Upper lobe of right lung (tissue), 1 donor: Measurements from ENCODE around the gene RGS6. TPM values are rescaled to one million over a fixed set of nuclear protein-coding genes. Genes with fewer than 3 reads are reported as not detected.

Experiments
- ATAC-seq: fragments of 200-7000 bp; cut with Tn5 transposase; one replicate; pipeline ENCODE4 v1.9.1; 2020; ENCODE audit warnings: mild to moderate bottlenecking, moderate library complexity
- DNase-seq: peaks from one replicate; pipeline ENCODE4 v3.0.0-alpha.2; 2020
- H3K27ac ChIP-seq: fragments of 200-600 bp; one replicate; pipeline ENCODE4 v1.8.0; 2022
- H3K27me3 ChIP-seq: fragments of 200-600 bp; one replicate; pipeline ENCODE4 v1.8.0; 2022; ENCODE audit warnings: mild to moderate bottlenecking
- H3K36me3 ChIP-seq: fragments of 200-600 bp; one replicate; pipeline ENCODE4 v1.8.0; 2022
- H3K4me1 ChIP-seq: fragments of 200-600 bp; one replicate; pipeline ENCODE4 v1.8.0; 2022
- H3K4me3 ChIP-seq: fragments of 200-600 bp; one replicate; pipeline ENCODE4 v1.8.0; 2022; ENCODE audit warnings: mild to moderate bottlenecking
- H3K9me3 ChIP-seq: fragments of 200-600 bp; one replicate; pipeline ENCODE4 v1.8.0; 2022
- intact Hi-C: fragments of 100-400 bp; cut with DNase I; formaldehyde crosslinking; loops from one replicate; pipeline ENCODE4 v1.11.0; 2022
- total RNA-seq: library from RNA; stranded (reverse); fragmentation: NEBNext Ultra II Directional; extraction: Animal tissue kit (Norgen Biotek cat#: 25700); gene quantifications from one replicate; pipeline ENCODE4 v1.2.1, GENCODE V29; 2021
- TF ChIP-seq, protein P1 (sequence below): fragments of 200-600 bp; IDR thresholded peaks from one replicate; pipeline ENCODE4 v1.8.0; 2022; ENCODE audit warnings: antibody characterized with exemption
- donor health status: DM: no; HTN: yes; CAD: no; lungs with severe emphysema.

RGS6 gene
- total RNA-seq, 1 donor from 2014 or later: 2.6 TPM

DNA sequence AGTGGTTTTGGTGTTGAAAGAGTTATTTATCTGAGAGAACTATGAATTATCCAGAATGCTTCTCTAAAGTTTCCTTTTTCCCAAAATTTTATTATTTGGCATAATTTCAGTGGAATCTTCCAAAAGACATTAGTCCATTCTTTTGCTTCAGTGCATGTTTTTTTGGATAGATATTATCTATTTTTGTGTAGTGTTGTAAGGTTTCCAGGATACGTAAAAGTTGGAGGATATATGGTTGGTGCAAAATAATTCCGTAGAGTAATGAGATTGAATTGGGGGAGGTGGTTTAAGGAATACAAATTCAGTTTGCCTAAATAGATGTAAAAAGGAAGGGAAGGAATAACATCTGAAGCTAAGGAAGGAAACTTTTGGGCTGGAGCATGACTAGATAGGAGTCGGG is 186.6 kb downstream of the RGS6 start:
- intact Hi-C loops: no loop called here
- no peak overlapping the region for H3K4me3 ChIP-seq
- TF ChIP-seq, protein P1, sequence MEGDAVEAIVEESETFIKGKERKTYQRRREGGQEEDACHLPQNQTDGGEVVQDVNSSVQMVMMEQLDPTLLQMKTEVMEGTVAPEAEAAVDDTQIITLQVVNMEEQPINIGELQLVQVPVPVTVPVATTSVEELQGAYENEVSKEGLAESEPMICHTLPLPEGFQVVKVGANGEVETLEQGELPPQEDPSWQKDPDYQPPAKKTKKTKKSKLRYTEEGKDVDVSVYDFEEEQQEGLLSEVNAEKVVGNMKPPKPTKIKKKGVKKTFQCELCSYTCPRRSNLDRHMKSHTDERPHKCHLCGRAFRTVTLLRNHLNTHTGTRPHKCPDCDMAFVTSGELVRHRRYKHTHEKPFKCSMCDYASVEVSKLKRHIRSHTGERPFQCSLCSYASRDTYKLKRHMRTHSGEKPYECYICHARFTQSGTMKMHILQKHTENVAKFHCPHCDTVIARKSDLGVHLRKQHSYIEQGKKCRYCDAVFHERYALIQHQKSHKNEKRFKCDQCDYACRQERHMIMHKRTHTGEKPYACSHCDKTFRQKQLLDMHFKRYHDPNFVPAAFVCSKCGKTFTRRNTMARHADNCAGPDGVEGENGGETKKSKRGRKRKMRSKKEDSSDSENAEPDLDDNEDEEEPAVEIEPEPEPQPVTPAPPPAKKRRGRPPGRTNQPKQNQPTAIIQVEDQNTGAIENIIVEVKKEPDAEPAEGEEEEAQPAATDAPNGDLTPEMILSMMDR: no peak
- DNase-seq (no peak), ATAC-seq (no peak)
- no peaks in the 10 kb centered on the region for H3K36me3 ChIP-seq
- no peaks in the 10 kb centered on the region for H3K4me1 ChIP-seq
- no peak overlapping the region for H3K27ac ChIP-seq
- no peaks in the 10 kb centered on the region for H3K9me3 ChIP-seq
- no peaks in the 10 kb centered on the region for H3K27me3 ChIP-seq

DNA sequence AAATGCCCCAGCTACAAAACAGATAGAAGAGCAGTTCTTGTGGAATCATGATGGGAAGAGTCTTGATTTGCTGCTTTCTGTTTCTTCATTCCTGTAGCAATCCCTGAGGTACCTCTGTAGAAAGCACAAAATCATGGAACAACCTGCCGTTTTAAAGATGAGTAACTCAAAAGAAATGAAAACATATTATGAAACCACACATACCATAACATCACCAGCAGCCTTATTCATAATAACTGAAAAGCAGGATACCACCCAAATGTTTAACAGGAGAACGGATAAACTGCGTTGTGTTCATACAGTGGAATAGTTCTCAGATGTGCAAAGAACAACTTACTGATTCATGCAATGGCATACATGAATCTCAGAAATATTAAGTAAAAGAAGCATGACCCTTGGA is 188.1 kb downstream of the RGS6 start:
- H3K9me3 ChIP-seq: no peaks in the 10 kb centered on the region
- no peaks in the 10 kb centered on the region for H3K27me3 ChIP-seq
- DNase-seq: no peak
- ATAC-seq: no peak
- no peak overlapping the region for H3K27ac ChIP-seq
- H3K36me3 ChIP-seq: no peaks in the 10 kb centered on the region
- no peaks in the 10 kb centered on the region for H3K4me1 ChIP-seq
- TF ChIP-seq, protein P1: no peak
- no peak overlapping the region for H3K4me3 ChIP-seq
- intact Hi-C loops: no loop called here

DNA sequence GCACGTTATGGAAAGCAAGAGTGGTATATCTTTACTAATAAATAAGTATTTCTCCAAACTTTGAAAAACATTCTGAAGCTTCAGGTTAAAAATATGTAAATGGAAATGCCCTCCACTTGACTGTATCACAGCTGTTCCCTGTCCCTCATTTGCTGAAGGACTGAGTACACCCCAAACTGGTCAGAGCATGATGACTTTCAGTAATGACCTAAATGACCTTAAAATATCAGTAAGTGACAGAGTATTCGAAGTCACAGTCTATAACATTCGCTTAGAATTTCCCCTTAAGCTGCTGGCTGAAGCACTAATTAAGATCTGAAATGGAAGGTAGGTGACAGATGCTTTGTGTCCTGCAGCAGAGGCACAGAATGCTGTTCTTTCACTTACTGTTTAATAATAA is 191.5 kb downstream of the RGS6 start:
- DNase-seq: no peak
- ATAC-seq: no peak
- no peaks in the 10 kb centered on the region for H3K9me3 ChIP-seq
- H3K36me3 ChIP-seq: no peaks in the 10 kb centered on the region
- no peak overlapping the region for H3K4me3 ChIP-seq
- intact Hi-C loops: no loop called here
- TF ChIP-seq, protein P1: no peak
- no peak overlapping the region for H3K27ac ChIP-seq
- no peaks in the 10 kb centered on the region for H3K27me3 ChIP-seq
- H3K4me1 ChIP-seq: no peaks in the 10 kb centered on the region

DNA sequence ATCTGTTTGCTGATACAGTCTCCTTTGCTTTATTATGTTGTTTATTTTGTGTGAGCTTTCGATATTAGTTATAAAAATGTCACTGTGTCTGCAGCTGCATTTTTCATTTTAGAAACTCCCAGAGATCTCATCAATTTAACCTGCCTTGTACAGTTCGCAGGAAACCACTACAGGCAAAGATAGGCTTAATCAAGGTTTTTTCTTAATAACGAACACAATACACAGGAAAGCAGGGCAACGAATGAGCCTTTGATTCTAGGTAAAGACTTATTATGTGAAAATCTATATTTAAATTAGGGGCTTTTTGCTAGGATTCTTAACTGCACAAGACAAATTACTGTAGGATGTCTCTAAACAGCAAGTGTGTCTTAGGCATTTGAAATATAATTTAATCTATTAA is 191.9 kb downstream of the RGS6 start:
- TF ChIP-seq, protein P1: no peak
- intact Hi-C loops: no loop called here
- no peak for ATAC-seq

DNA sequence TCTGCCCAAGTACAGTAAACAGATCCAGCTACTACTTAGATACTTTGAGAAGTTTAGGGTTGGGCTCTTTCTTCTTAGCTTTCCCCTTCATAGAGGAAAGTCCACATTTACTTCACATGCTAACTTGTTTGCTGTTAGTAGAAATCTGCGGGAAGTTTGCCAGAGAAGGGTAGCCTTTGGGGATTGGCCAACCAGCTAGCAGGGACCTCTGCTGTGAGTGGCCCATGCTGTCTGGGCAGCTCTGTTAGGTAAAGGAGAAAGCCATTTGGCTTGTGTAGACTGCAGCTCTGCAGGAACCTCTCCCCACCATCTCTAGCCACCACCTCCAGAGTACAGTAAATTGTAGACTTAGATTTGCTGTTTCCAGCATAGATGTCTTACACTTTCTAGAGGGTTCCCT is 193.9 kb downstream of the RGS6 start:
- ATAC-seq: no peak
- Histone ChIP-seq H3K4me3 (no peak overlapping the region), H3K36me3 (no peaks in the 10 kb centered on the region), H3K27ac (no peak overlapping the region), H3K9me3 (no peaks in the 10 kb centered on the region), H3K27me3 (no peaks in the 10 kb centered on the region), H3K4me1 (no peaks in the 10 kb centered on the region)
- TF ChIP-seq, protein P1: no peak
- DNase-seq: no peak
- intact Hi-C loops: no loop called here

More for the DNA sequence above, 191.9 kb downstream of the RGS6 start:
- no peak for DNase-seq
- Histone ChIP-seq H3K9me3 (no peaks in the 10 kb centered on the region), H3K4me3 (no peak overlapping the region), H3K27me3 (no peaks in the 10 kb centered on the region), H3K36me3 (no peaks in the 10 kb centered on the region), H3K4me1 (no peaks in the 10 kb centered on the region), H3K27ac (no peak overlapping the region)

DNA sequence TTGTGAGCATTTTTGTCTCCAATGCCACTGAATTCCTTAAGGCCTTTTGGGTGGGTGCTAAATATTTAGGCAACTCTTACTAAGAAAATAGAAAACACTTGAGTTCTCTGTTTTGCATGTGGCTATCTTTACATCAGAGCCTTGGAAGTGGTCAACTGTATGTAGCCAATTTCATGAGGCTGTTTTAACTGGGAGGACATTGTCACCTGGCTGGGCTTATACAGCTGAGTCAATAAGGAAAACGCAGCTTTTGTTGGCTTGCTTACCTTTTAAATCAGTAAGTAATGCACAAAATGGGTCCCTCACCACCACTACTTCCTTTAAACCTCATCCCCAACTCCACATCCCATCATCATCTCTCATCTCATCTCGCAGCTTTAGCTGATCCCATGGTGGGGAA is 194.3 kb downstream of the RGS6 start:
- no peak for ATAC-seq
- intact Hi-C loops: no loop called here
- DNase-seq: no peak
- no peak overlapping the region for H3K27ac ChIP-seq
- H3K36me3 ChIP-seq: no peaks in the 10 kb centered on the region
- H3K9me3 ChIP-seq: no peaks in the 10 kb centered on the region
- H3K4me3 ChIP-seq: no peak overlapping the region
- TF ChIP-seq, protein P1: no peak
- no peaks in the 10 kb centered on the region for H3K27me3 ChIP-seq
- no peaks in the 10 kb centered on the region for H3K4me1 ChIP-seq
